ENCODE data around the gene GRM6.

- TF ChIP-seq, protein P1, sequence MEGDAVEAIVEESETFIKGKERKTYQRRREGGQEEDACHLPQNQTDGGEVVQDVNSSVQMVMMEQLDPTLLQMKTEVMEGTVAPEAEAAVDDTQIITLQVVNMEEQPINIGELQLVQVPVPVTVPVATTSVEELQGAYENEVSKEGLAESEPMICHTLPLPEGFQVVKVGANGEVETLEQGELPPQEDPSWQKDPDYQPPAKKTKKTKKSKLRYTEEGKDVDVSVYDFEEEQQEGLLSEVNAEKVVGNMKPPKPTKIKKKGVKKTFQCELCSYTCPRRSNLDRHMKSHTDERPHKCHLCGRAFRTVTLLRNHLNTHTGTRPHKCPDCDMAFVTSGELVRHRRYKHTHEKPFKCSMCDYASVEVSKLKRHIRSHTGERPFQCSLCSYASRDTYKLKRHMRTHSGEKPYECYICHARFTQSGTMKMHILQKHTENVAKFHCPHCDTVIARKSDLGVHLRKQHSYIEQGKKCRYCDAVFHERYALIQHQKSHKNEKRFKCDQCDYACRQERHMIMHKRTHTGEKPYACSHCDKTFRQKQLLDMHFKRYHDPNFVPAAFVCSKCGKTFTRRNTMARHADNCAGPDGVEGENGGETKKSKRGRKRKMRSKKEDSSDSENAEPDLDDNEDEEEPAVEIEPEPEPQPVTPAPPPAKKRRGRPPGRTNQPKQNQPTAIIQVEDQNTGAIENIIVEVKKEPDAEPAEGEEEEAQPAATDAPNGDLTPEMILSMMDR (IDR thresholded peaks at IDR 0.05) = no peak
- no peak for TF ChIP-seq POLR2A (IDR thresholded peaks at IDR 0.05)
Measured at GRCh38 chr5:179044765-179045164, 49.6 kb upstream of the GRM6 start.

Measured in gastroesophageal sphincter (tissue), 3 donors.